Skin epidermis (tissue), 12 donors: ENCODE data around the gene MDM2.
A peak's percentile ranks its signal among the peaks of the same experiment; 100 is the strongest.

Experiments used
- H3K27ac ChIP-seq, 21 experiments: fragments of 200-600 bp; sonication (generic) in 11 of 21; one replicate each; pipeline ENCODE4 v1.5.0; 2020; ENCODE audit warnings: mild to moderate bottlenecking in 3 of 21, inconsistent platforms in 2 of 21, moderate library complexity in 2 of 21
- H3K4me3 ChIP-seq, 7 experiments: fragments of 200-600 bp; sonication (generic) in 2 of 7; one replicate each; pipeline ENCODE4 v1.5.0; 2020; ENCODE audit warnings: inconsistent platforms in 2 of 7, mild to moderate bottlenecking in 2 of 7, moderate library complexity in 1 of 7

Gene MDM2

DNA sequence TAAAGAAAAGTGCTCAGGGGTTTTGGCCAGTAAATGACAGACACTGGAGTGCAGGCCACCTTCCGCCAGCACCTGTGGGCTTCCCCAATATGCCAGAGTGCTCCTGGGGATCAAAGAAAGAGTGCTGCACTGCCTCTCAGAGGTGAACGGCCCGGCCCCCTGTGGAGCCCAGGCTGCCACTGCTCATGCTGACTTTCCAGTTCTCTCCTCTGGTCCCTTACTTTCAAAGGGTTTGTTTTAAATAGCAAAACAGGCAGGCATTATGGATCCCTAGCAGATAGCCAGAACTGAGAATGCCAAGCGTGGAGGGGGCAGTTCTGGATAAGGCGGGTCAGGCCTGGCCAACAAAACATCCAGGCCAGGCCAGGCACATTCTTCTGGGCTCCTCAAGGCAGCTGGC is 59.6 kb downstream of the MDM2 start:
- no peak overlapping the region for H3K27ac ChIP-seq

GRCh38 chr12:68868043-68868790 is 60.2 kb downstream of the MDM2 start:
- no peak overlapping the region for H3K27ac ChIP-seq
- H3K4me3 ChIP-seq: no peak overlapping the region

More for the DNA sequence above, 59.6 kb downstream of the MDM2 start:
- H3K4me3 ChIP-seq: no peak overlapping the region

- H3K4me3 ChIP-seq: no peak overlapping the region
- H3K27ac ChIP-seq: no peak overlapping the region
Measured at GRCh38 chr12:68870011-68870410, 62.0 kb downstream of the MDM2 start.

GRCh38 chr12:68870443-68870842 is 62.5 kb downstream of the MDM2 start:
- H3K27ac ChIP-seq: no peak overlapping the region
- H3K4me3 ChIP-seq: no peak overlapping the region

DNA sequence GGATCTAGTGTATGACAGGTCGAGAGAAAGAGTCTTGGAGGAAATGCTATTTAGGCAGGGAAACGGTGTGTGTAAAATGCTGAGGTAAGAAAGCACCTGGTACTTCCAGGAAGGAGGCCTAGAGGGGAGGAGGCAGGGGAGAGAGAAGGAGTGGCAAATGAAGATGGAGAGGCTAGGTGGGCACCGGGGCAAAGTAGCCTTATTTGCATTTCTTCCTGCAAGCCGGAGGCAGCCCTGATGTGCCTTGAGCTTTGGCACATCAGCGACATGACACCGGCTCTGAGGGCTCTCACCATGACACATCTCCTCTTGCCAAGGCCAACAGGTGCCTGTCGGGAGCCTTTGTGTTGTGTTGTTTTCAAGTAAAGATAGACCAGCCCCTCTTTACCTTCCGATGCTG is 63.4 kb downstream of the MDM2 start:
- no peak overlapping the region for H3K4me3 ChIP-seq
- H3K27ac ChIP-seq: no peak overlapping the region

DNA sequence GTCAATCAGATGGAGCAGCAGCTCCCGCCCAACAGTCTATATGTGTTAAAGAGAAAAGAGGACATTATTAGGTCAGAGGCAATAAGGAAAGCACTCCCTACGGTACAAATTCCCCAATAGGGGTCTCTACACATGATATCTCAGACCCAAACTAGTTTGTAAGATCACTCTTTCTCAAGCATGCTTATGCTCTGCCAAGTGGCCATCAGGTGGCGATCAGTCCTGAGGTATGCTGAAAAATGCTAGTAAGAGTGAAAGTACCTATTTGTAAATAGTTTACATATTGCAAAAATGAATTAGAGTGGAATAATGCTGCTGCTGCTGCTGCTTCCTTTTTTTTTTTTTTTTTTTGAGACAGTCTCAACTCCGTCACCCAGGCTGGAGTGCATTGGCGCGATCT is 63.9 kb downstream of the MDM2 start:
- H3K27ac ChIP-seq: no peak overlapping the region
- no peak overlapping the region for H3K4me3 ChIP-seq

DNA sequence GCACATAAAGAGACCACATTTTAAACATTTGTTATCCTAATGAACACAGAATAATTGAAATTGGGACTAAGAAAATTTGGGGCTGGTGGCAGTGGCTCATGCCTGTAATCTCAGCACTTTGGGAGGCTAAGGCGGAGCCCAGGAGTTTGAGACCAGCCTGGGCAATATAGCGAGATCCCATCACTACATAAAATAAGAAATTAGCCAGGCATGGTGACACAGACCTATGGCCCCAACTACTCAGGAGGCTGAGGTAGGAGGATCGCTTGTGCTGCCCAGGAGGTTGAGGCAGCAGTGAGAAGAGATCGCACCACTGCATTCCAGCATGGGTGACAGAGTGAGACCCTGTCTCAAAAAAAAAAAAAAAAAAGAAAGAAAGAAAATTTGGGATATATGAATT is 65.3 kb downstream of the MDM2 start:
- no peak overlapping the region for H3K27ac ChIP-seq
- H3K4me3 ChIP-seq: no peak overlapping the region

DNA sequence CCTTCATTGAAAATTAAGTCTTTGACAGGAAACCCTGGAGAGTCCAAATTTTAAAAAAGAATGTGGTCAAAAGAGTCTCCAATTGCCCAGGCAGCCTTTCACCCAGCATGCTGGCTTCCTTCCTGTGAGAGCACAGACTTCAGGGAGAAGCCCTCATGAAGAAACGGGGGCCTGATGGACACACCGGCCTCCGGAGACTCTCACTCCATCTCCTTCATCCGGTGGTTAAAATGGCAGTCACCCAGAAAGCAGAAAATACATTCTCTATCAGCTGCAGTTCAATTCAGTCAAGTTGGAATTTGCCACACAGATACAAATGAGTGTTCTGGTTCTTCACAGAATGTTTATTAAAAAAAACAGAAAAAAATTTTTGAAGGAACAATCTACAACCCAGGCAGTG is 68.5 kb downstream of the MDM2 start:
- H3K27ac ChIP-seq: no peak overlapping the region
- H3K4me3 ChIP-seq: no peak overlapping the region

- no peak overlapping the region for H3K27ac ChIP-seq
- H3K4me3 ChIP-seq: no peak overlapping the region
Measured at GRCh38 chr12:68877583-68877982, 69.6 kb downstream of the MDM2 start.

GRCh38 chr12:68878283-68878682 is 70.3 kb downstream of the MDM2 start:
- Histone ChIP-seq H3K27ac (no peak overlapping the region), H3K4me3 (no peak overlapping the region)

- Histone ChIP-seq H3K4me3 (no peak overlapping the region), H3K27ac (no peak overlapping the region)
Measured at GRCh38 chr12:68878846-68879245, 70.9 kb downstream of the MDM2 start.

DNA sequence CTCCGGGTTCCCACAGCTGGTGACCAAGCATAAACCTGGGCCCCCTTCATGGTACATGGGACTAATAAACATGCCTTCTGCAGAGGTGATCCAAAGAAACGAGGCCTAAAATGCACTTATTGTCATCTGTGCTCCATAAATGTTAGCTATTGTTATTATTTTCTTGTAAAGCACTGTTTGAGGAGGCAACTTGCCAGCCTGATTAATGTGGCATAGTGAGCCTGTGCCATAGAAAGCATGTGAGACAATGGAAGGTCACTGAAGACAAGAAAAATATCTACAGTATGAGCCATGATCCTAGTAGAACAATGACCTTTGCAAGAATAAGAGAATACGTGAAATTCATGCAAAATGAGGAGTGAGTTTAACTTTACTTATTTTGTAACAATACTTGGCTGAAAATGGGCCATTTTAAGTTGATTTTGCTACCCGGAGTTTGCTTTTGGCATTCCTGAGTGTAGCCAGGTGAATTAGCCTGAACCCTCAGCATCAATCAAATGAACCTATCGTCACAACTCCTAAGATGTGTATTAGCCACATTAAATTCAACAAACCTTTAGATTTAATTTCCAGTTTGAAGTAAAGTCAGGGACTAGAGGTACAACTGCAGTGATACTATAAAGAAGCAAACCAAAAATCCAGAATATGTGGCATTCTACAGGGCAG is 72.8 kb downstream of the MDM2 start:
- no peak overlapping the region for H3K4me3 ChIP-seq
- H3K27ac ChIP-seq: peak overlapping the region in 1 of 21 experiments; percentile 27

GRCh38 chr12:68882251-68882964 is 74.4 kb downstream of the MDM2 start:
- no peak overlapping the region for H3K27ac ChIP-seq
- H3K4me3 ChIP-seq: no peak overlapping the region

DNA sequence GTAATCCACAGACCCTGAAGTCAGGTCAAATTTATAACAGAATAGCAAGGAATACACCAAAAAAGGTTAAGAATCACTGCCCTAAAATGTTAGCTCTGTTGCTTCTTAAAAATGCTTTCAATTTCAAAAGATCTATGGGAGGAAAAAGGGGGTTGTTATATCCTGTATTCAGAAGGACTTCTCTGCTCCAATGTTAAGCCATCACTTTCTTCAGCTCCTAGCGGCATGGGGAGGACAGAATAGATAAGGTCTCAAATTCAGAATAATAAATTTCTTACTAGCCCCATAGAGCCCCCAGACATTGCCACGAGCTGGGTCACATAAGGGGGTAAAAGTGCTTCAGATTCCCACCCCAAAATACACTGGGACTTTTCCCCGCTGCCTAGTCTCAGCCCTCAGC is 75.2 kb downstream of the MDM2 start:
- Histone ChIP-seq H3K4me3 (no peak overlapping the region), H3K27ac (no peak overlapping the region)

GRCh38 chr12:68884251-68884650 is 76.3 kb downstream of the MDM2 start:
- no peak overlapping the region for H3K4me3 ChIP-seq
- peak overlapping the region in 1 of 21 experiments; percentile 17 for H3K27ac ChIP-seq

DNA sequence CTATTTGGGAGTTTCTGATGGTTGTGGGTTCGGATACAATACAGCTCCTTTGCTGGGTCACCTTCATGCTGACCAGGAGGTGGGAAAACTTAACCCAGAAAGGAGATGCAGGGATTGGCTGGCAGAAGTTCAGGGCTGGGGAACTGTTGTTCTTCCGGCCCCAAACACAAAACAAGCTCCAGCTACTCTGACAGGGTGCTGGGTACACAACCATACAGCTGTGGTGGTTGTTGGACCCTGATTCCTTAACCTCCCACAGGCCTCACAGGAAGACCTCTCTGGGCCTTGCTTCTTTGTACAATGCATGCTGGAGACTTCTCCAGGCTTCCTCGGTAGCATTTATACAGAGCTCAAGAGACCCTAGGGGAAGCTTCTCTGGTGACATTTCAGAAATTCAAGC is 77.4 kb downstream of the MDM2 start:
- Histone ChIP-seq H3K4me3 (no peak overlapping the region), H3K27ac (no peak overlapping the region)

GRCh38 chr12:68886636-68887572 is 78.9 kb downstream of the MDM2 start:
- no peak overlapping the region for H3K27ac ChIP-seq

GRCh38 chr12:68887641-68888040 is 79.7 kb downstream of the MDM2 start:
- Histone ChIP-seq H3K4me3 (no peak overlapping the region), H3K27ac (no peak overlapping the region)

More at GRCh38 chr12:68886636-68887572, 78.9 kb downstream of the MDM2 start:
- H3K4me3 ChIP-seq: no peak overlapping the region

DNA sequence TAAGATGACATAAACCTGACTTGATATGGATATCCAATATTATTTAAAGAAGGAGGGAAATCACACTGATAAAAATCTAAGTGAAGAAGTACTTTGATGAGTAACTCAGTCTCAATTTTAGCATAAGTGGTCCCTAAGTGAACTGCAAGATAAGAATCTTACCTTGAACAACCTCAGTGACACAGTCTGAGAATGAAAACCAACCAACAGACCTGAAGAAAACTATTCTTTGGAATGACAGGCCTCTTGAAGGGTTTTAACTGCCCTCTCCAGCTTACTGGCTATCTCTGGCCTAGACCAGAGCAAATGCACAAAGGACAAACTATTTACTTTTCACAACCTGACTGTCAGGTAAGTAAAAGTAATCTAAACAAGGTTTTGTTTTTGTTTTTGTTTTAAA is 80.3 kb downstream of the MDM2 start:
- Histone ChIP-seq H3K27ac (no peak overlapping the region), H3K4me3 (no peak overlapping the region)

GRCh38 chr12:68890701-68891113 is 82.7 kb downstream of the MDM2 start:
- no peak overlapping the region for H3K27ac ChIP-seq

More at GRCh38 chr12:68890701-68891113, 82.7 kb downstream of the MDM2 start:
- no peak overlapping the region for H3K4me3 ChIP-seq
